ENCODE measurements around the gene KIF23.

Gene KIF23

GRCh38 chr15:69395460-69395859 is 18.7 kb upstream of the KIF23 start:
- no peak for DNase-seq

- no peak for DNase-seq
These were observed 18.2 kb upstream of the KIF23 start for GRCh38 chr15:69395991-69396390.

GRCh38 chr15:69398491-69398891 is 15.7 kb upstream of the KIF23 start:
- DNase-seq, result no peak

GRCh38 chr15:69400850-69401249 is 13.3 kb upstream of the KIF23 start:
- DNase-seq, result no peak

- no peak for DNase-seq
These were observed 11.3 kb upstream of the KIF23 start for GRCh38 chr15:69402816-69403215.

- no peak for DNase-seq
These were observed 10.6 kb upstream of the KIF23 start for GRCh38 chr15:69403594-69403993.

- DNase-seq, result no peak
These were observed 9.0 kb upstream of the KIF23 start for GRCh38 chr15:69405110-69405509.

- DNase-seq, result no peak
These were observed 6.3 kb upstream of the KIF23 start for GRCh38 chr15:69407719-69408400.

- no peak for DNase-seq
These were observed 5.3 kb upstream of the KIF23 start for GRCh38 chr15:69408841-69409240.

- peak; percentile 28 for DNase-seq
These were observed 3.8 kb upstream of the KIF23 start for GRCh38 chr15:69410248-69410874.

- no peak for DNase-seq
These were observed 1.9 kb upstream of the KIF23 start for GRCh38 chr15:69412274-69412673.

- DNase-seq, result no peak
These were observed 1.4 kb upstream of the KIF23 start for GRCh38 chr15:69412701-69413100.

- no peak for DNase-seq
These were observed 585 bp downstream of the KIF23 start for GRCh38 chr15:69414701-69415167.

GRCh38 chr15:69415381-69415780 is 1.2 kb downstream of the KIF23 start:
- DNase-seq, result no peak

GRCh38 chr15:69417581-69417980 is 3.4 kb downstream of the KIF23 start:
- DNase-seq, result no peak

- no peak for DNase-seq
These were observed 7.3 kb downstream of the KIF23 start for GRCh38 chr15:69421498-69421897.

- DNase-seq, result no peak
These were observed 8.3 kb downstream of the KIF23 start for GRCh38 chr15:69422336-69422895.

GRCh38 chr15:69424001-69424400 is 9.9 kb downstream of the KIF23 start:
- no peak for DNase-seq

GRCh38 chr15:69424748-69425413 is 10.7 kb downstream of the KIF23 start:
- no peak for DNase-seq

GRCh38 chr15:69433831-69434230 is 19.7 kb downstream of the KIF23 start:
- DNase-seq, result no peak

- DNase-seq, result no peak
These were observed 20.1 kb downstream of the KIF23 start for GRCh38 chr15:69434238-69434637.

- DNase-seq, result no peak
These were observed 20.5 kb downstream of the KIF23 start for GRCh38 chr15:69434679-69435078.

- DNase-seq, result no peak
These were observed 21.8 kb downstream of the KIF23 start for GRCh38 chr15:69435985-69436384.

- DNase-seq, result no peak
These were observed 22.8 kb downstream of the KIF23 start for GRCh38 chr15:69436951-69437350.
